GM12878 (cell line): ENCODE results near the gene FGD5. TPM values are rescaled to one million over a fixed set of nuclear protein-coding genes. Genes with fewer than 3 reads are reported as not detected.

Source experiments
- ATAC-seq: fragments of 200-7000 bp; cut with Tn5 transposase; 3 replicates; pipeline ENCODE4 v1.9.1; 2020; ENCODE audit warnings: mild to moderate bottlenecking, moderate library complexity
- BruUV-seq: library from RNA; stranded (reverse); fragments of 400-500 nt; replicated peaks from 2 replicates; lab custom pipeline; 2021; lab: Mats Ljungman, UMichigan
- CTCF ChIA-PET: fragments of 300-600 bp; sonication (Branson Sonifier 250); formaldehyde crosslinking; extraction: SDS; loops from one replicate; lab custom pipeline; 2021; ENCODE audit warnings: inconsistent platforms; lab: Yijun Ruan, JAX
- POLR2A ChIA-PET: fragments of 350-600 bp; formaldehyde crosslinking; extraction: SDS; loops from one replicate; lab custom pipeline; 2021; ENCODE audit warnings: inconsistent platforms; lab: Charles Lee
- RAD21 ChIA-PET: fragments of 300-600 bp; sonication (Branson Sonifier 250); formaldehyde crosslinking; loops from one replicate; lab custom pipeline; 2023; ENCODE audit warnings: antibody characterized with exemption; ENCODE audit not compliant: unreplicated experiment; lab: Charles Lee
- SMC1A ChIA-PET: fragments of 300-600 bp; sonication (Branson Sonifier 250); formaldehyde crosslinking; loops from one replicate; lab custom pipeline; 2023; ENCODE audit not compliant: unreplicated experiment, uncharacterized antibody; lab: Charles Lee
- DNase-seq: peaks from one replicate; pipeline ENCODE4 v3.0.0-alpha.2; 2011; ENCODE audit warnings: low read depth, low spot score
- FAIRE-seq: peaks from 3 replicates; lab custom pipeline; 2011; peaks lifted over from hg19 to GRCh38; lab: Jason Lieb, UNC
- H2AFZ ChIP-seq: 2 replicates; pipeline ENCODE4 v1.6.0; 2011; ENCODE audit warnings: low read depth, low read length, control low read depth; ENCODE audit not compliant: control insufficient read depth
- H3K27ac ChIP-seq: 2 replicates; pipeline ENCODE4 v1.5.1; 2011; ENCODE audit warnings: control low read depth; ENCODE audit not compliant: control insufficient read depth, insufficient read depth
- H3K27me3 ChIP-seq, 2 experiments: replicated peaks in 1 of 2; 2 replicates each; pipeline versions ENCODE4 v1.6.0 to v1.6.1; 2011; ENCODE audit warnings: low read length in 1 of 2; ENCODE audit not compliant: control insufficient read depth in 2 of 2, insufficient read depth in 2 of 2
- H3K36me3 ChIP-seq, 2 experiments: 2 replicates each; pipeline ENCODE4 v1.5.1; 2011; ENCODE audit warnings: low read length in 1 of 2; ENCODE audit not compliant: control insufficient read depth in 2 of 2, insufficient read depth in 2 of 2
- H3K4me1 ChIP-seq: 2 replicates; pipeline ENCODE4 v1.6.1; 2011; ENCODE audit warnings: mild to moderate bottlenecking, low read length, moderate library complexity, mixed read lengths; ENCODE audit not compliant: control insufficient read depth, insufficient read depth
- H3K4me2 ChIP-seq: 2 replicates; pipeline ENCODE4 v1.6.0; 2011; ENCODE audit warnings: control low read depth; ENCODE audit not compliant: control insufficient read depth, insufficient read depth
- H3K4me3 ChIP-seq: fragments of 200-600 bp; sonication (generic); 2 replicates; pipeline ENCODE4 v1.5.1; 2016
- H3K79me2 ChIP-seq: 2 replicates; pipeline ENCODE4 v1.6.0; 2011; ENCODE audit warnings: low read length; ENCODE audit not compliant: control insufficient read depth, insufficient read depth
- H3K9ac ChIP-seq: 2 replicates; pipeline ENCODE4 v1.8.0; 2011; ENCODE audit warnings: low read length, control low read depth, mixed read lengths; ENCODE audit not compliant: control insufficient read depth, insufficient read depth
- H3K9me3 ChIP-seq: replicated peaks from 3 replicates; pipeline ENCODE4 v1.5.1; 2011; ENCODE audit warnings: mild to moderate bottlenecking, low read length; ENCODE audit not compliant: control insufficient read depth, insufficient read depth
- H4K20me1 ChIP-seq: 2 replicates; pipeline ENCODE4 v1.6.0; 2011; ENCODE audit not compliant: control insufficient read depth, insufficient read depth
- JUNB ChIP-seq: IDR thresholded peaks from 2 replicates; pipeline ENCODE4 v1.6.1; 2016; ENCODE audit warnings: antibody characterized with exemption, mild to moderate bottlenecking
- MTA2 ChIP-seq: fragments of 450-650 bp; IDR thresholded peaks from 2 replicates; pipeline ENCODE4 v1.6.1; 2016; ENCODE audit warnings: low read depth, mild to moderate bottlenecking, moderate library complexity
- PAX5 ChIP-seq: IDR thresholded peaks from 2 replicates; pipeline ENCODE4 v1.6.1; 2011; ENCODE audit warnings: low read depth, low read length, borderline replicate concordance
- POLR2AphosphoS5 ChIP-seq: IDR thresholded peaks from 2 replicates; pipeline ENCODE4 v1.6.1; 2011; ENCODE audit warnings: mild to moderate bottlenecking, low read length, inconsistent platforms
- RB1 ChIP-seq: fragments of 450-650 bp; formaldehyde crosslinking; IDR thresholded peaks from 2 replicates; pipeline ENCODE4 v1.6.1; 2017; ENCODE audit warnings: mild to moderate bottlenecking, borderline replicate concordance
- RBBP5 ChIP-seq: fragments of 200-600 bp; sonication (generic); conservative IDR thresholded peaks from 2 replicates; pipeline ENCODE4 v1.6.1; 2016
- RFX5 ChIP-seq: IDR thresholded peaks from 2 replicates; pipeline ENCODE4 v1.6.1; 2011; ENCODE audit warnings: low read depth, low read length, improper control_type of control experiment
- WRNIP1 ChIP-seq: IDR thresholded peaks from 2 replicates; pipeline ENCODE4 v1.6.1; 2011; ENCODE audit warnings: low read depth, low read length, improper control_type of control experiment, borderline replicate concordance
- ZNF622 ChIP-seq: fragments of 450-650 bp; IDR thresholded peaks from 2 replicates; pipeline ENCODE4 v1.6.1; 2017; ENCODE audit warnings: mild to moderate bottlenecking, inconsistent platforms
- WGBS: methylation state at CpG from one replicate; pipeline ENCODE4 v1.1.6; 2016; ENCODE audit warnings: low lambda C conversion rate; ENCODE audit not compliant: insufficient replicate concordance, insufficient coverage; ENCODE audit errors: missing lambda C conversion rate; 5-methylcytosine and 5-hydroxymethylcytosine counted together
- in situ Hi-C: fragments of 300-500 bp; cut with MboI; formaldehyde crosslinking; loops from 9 replicates; pipeline ENCODE4 v1.14.3; 2018; ENCODE audit warnings: mixed read lengths
- intact Hi-C: fragments of 100-400 bp; cut with micrococcal nuclease; formaldehyde crosslinking; loops from one replicate; pipeline ENCODE4 v1.14.2; 2022; ENCODE audit not compliant: unreplicated experiment
- polyA plus RNA-seq, 11 experiments: library from polyadenylated mRNA; depleted of rRNA in 4 of 11; unstranded in 6 of 11; stranded (reverse) in 5 of 11; fragments of >200 nt; fragmentation: Nextera tagmentation in 4 of 11; fragmentation: Illumina TruSeq in 1 of 11; extraction: Ambion mirVana in 4 of 11; extraction: Trizol in 1 of 11; gene quantifications; 1 replicate in 1 of 11; 2 replicates in 10 of 11; pipeline versions ENCODE4 v1.2.1 to v1.2.3, GENCODE V29; 2011 to 2016; ENCODE audit warnings: inconsistent platforms in 2 of 11, missing spikeins in 2 of 11, low read depth in 1 of 11
- total RNA-seq, 4 experiments: library from RNA; depleted of rRNA in 3 of 4; stranded (reverse); fragments of >200 nt in 3 of 4; fragmentation: Illumina TruSeq in 1 of 4; extraction: Trizol in 1 of 4; gene quantifications; 2 replicates each; pipeline versions ENCODE4 v1.2.1 to v1.2.3, GENCODE V29; 2013 to 2021
- TF ChIP-seq, protein P1 (sequence below): fragments of 450-650 bp; IDR thresholded peaks from 2 replicates; pipeline ENCODE4 v1.6.1; 2017; ENCODE audit warnings: mild to moderate bottlenecking, moderate library complexity
- TF ChIP-seq, protein P2 (sequence below): IDR thresholded peaks from 2 replicates; pipeline ENCODE4 v1.6.1; 2011; ENCODE audit warnings: mild to moderate bottlenecking, low read depth, low read length, moderate library complexity; ENCODE audit not compliant: insufficient replicate concordance

FGD5 gene
- total and polyA plus RNA-seq, 10 of the 15 experiments (the other 5 are each of a cell fraction or from before 2014, with no cell fraction given): 0.03 to 0.13 (median 0.11) TPM; not detected in 3

- Histone ChIP-seq H3K9me3 (no peaks in the 10 kb centered on the region), H4K20me1 (no peaks in the 10 kb centered on the region), H3K4me3 (no peak overlapping the region), H3K36me3 (no peaks in the 10 kb centered on the region), H2AFZ (no peak overlapping the region), H3K9ac (no peak overlapping the region), H3K27me3 (peaks cover 16 to 21% of the 10 kb centered on the region in 2 experiments), H3K4me2 (no peak overlapping the region), H3K4me1 (no peaks in the 10 kb centered on the region), H3K27ac (no peak overlapping the region)
- no TSS peak for BruUV-seq
- POLR2A ChIA-PET: no interaction called here
- SMC1A ChIA-PET: no interaction called here
- RAD21 ChIA-PET: no interaction called here
- in situ Hi-C loops: no loop called here
- CTCF ChIA-PET: no interaction called here
- ATAC-seq (no peak), FAIRE-seq (no peak), DNase-seq (no peak)
- WGBS: 24% methylated on average over 58 of the region's 78 CpGs
- intact Hi-C loops: no loop called here
- TF ChIP-seq RFX5 (no peak), MTA2 (no peak), WRNIP1 (no peak), POLR2AphosphoS5 (no peak), ZNF622 (no peak), RBBP5 (no peak), PAX5 (no peak), JUNB (no peak), RB1 (no peak)
- TF ChIP-seq, protein P1, sequence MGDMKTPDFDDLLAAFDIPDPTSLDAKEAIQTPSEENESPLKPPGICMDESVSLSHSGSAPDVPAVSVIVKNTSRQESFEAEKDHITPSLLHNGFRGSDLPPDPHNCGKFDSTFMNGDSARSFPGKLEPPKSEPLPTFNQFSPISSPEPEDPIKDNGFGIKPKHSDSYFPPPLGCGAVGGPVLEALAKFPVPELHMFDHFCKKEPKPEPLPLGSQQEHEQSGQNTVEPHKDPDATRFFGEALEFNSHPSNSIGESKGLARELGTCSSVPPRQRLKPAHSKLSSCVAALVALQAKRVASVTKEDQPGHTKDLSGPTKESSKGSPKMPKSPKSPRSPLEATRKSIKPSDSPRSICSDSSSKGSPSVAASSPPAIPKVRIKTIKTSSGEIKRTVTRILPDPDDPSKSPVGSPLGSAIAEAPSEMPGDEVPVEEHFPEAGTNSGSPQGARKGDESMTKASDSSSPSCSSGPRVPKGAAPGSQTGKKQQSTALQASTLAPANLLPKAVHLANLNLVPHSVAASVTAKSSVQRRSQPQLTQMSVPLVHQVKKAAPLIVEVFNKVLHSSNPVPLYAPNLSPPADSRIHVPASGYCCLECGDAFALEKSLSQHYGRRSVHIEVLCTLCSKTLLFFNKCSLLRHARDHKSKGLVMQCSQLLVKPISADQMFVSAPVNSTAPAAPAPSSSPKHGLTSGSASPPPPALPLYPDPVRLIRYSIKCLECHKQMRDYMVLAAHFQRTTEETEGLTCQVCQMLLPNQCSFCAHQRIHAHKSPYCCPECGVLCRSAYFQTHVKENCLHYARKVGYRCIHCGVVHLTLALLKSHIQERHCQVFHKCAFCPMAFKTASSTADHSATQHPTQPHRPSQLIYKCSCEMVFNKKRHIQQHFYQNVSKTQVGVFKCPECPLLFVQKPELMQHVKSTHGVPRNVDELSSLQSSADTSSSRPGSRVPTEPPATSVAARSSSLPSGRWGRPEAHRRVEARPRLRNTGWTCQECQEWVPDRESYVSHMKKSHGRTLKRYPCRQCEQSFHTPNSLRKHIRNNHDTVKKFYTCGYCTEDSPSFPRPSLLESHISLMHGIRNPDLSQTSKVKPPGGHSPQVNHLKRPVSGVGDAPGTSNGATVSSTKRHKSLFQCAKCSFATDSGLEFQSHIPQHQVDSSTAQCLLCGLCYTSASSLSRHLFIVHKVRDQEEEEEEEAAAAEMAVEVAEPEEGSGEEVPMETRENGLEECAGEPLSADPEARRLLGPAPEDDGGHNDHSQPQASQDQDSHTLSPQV: no peak
- TF ChIP-seq, protein P2, sequence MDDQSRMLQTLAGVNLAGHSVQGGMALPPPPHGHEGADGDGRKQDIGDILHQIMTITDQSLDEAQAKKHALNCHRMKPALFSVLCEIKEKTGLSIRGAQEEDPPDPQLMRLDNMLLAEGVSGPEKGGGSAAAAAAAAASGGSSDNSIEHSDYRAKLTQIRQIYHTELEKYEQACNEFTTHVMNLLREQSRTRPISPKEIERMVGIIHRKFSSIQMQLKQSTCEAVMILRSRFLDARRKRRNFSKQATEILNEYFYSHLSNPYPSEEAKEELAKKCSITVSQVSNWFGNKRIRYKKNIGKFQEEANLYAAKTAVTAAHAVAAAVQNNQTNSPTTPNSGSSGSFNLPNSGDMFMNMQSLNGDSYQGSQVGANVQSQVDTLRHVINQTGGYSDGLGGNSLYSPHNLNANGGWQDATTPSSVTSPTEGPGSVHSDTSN: no peak
- TF ChIP-seq, all 136 proteins: peak for 0
- H3K79me2 ChIP-seq: no peaks in the 10 kb centered on the region
Observed at GRCh38 chr3:14810801-14811661, 7.7 kb upstream of the FGD5 start.
